Esophagus mucosa (tissue), 1 donor: ENCODE data around the gene ABCB6. TPM values are rescaled to one million over a fixed set of nuclear protein-coding genes. Genes with fewer than 3 reads are reported as not detected.

Source experiments
- ATAC-seq: fragments of 200-7000 bp; cut with Tn5 transposase; one replicate; pipeline ENCODE4 v1.9.1; 2020
- total RNA-seq: library from RNA; stranded (reverse); gene quantifications from one replicate; pipeline ENCODE4 v1.2.4, GENCODE V29; 2023
- donor health status: DM: yes; HTN: yes; CAD: no.

ABCB6 gene
- total RNA-seq, 1 donor from 2014 or later, result 22.6 TPM

DNA sequence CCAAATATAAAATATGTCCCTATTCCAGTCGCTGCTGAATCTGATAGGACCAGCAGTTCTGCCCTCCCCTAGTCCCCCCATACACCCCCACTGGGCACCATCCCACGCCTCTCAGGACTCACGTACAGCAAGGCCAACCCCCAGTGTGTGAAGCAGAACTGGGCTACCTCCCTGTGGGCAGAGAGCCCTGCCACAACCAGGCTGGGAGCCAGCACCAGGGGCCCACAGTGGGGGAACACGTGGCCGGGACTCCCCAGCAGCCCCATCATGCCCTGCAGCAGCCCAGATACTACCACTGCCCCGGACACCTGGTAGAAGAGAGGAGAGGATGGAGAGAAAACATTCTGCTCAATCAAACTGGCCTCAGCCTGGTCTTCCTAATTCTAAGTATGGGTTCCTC lies 50.2 kb downstream of the ABCB6 start:
- no peak for ATAC-seq

DNA sequence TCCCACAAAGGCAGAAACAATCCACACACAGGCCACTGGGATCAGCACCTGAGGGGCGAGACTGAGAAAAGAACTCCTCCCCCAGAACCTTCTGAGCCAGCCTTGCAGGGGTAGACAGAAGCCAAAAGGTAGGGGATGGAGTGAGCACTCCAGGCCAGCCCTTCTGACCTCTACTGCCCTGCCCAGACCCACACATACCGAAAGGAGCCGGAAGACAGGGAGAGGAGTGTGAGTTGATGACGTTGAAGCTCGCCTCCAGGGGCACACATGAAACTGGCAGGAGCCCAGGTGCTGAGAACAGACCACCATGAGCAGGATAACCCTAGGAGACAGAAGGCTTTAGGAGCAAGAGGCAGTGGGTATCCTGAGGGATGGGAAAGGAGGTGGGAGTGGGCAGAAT lies 50.8 kb downstream of the ABCB6 start:
- ATAC-seq, result no peak

DNA sequence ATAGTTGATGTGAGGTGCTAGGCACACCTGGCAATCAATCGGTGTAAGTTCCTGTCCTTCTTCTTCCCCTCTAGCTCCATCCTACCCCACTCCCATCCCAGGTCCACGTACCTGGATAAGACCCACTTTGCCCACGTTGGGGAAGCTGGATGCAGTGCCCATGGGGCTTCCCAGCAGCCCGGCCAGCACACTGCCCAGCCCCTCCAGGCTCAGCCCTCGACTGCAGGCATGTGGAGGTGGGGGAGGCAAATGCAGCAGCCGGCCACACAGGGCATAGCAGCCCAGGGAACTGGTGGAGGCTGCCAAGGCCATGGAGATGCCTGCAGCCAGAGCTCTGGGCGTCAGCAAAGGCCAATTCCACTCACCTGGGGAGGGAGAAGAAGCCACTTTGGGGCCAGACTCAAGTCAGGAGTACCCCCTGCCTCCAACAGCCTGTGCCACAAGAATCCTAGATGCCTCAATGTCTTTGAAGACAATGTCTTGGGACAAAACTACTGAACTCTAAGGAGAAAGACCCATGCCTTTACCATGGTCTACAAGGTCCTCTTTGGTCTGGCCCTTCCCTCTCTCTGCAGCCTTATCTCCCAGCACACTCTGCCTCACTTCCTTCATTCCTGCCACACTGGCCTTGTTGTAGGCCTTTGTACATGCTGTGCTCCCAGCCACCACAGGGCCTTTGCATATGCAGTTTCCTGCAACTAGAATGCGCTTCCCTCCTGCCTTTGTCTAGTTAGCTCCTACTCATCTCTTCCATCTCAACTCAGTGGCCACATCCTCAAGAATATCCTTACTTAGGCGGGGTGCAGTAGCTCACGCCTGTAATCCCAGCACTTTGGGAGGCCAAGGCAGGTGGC lies 53.5 kb downstream of the ABCB6 start:
- no peak for ATAC-seq

DNA sequence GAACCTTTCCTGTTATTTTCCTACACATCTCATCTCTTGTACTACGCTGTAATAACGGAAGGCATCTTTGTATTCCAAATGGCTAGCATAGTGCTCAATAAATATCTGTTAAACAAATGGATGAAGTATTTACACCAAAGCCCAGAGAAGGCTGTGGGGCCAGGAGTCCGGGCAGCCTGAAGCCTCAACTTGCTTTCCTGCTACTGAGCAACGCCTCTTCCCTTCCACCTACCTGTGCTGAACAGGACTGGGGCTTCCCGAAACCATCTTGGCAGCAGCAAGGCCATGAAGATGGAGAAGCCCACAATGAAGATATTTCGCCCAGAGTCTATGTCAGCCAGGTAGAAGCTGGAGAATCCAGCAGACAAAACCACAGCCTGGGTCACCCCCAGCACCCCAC lies 55.6 kb downstream of the ABCB6 start:
- no peak for ATAC-seq

GRCh38 chr2:219161097-219161496 lies 57.7 kb downstream of the ABCB6 start:
- no peak for ATAC-seq

DNA sequence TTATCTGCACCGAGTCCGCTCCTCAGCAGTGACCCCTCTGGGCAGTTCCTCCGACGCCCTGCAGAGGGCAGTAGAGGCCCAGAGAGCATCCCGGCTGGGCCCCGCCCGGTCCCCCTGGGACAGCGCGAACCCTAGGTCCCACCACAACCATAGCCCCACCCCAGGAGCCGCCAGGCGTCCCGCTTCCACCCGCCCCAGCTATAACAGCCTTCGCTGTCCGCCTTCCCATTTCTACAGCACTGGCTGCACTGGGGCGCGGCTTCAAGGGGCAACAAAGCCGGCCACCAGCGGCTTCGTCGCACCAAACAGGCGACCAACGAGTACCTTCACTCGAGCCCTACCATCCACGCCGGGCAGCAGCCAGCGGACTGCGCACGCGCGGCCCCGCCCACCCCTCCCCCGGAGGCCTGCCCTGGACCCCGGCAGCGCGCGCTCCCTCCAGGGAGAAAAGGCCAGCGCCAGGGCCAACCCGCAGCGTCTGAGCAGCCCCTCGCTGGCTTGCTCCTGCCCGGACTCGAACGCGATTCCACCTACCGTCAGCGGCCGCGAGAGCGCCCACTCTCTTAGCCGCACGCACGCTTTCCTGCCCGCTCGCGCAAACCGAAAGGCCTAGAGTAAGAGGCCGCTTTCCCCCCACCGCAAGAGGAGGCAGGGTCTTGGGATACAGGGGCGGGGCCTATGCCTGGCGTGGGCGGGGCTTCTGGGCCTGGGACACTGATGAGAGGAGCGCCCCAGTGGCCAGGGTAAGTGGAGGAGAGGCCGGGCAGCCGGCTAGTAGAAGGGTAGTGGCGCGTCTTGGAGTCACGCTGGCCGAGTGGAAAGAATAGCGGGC lies 58.4 kb downstream of the ABCB6 start, which contains the start of gene NHEJ1:
NHEJ1 (minus strand) TSS at position 630 of the 832 bp plus-strand sequence. CDS start 2,453 bp downstream, outside the sequence.
- peak; percentile 97 for ATAC-seq

Other genes with a start within 250 kb of the ABCB6 start
- not detected for gene FEV, start 233.8 kb downstream of the ABCB6 start, total RNA-seq
- not detected for gene CRYBA2, start 225.5 kb downstream of the ABCB6 start, total RNA-seq
- not detected for gene CFAP65, start 177.4 kb downstream of the ABCB6 start, total RNA-seq
- 0.08 TPM for gene IHH, start 158.0 kb downstream of the ABCB6 start, total RNA-seq
- gene NHEJ1, start 58.1 kb downstream of the ABCB6 start, total RNA-seq, result 8.9 TPM
- 0.64 TPM for gene SLC23A3, start 48.9 kb downstream of the ABCB6 start, total RNA-seq
- gene CNPPD1, start 42.0 kb downstream of the ABCB6 start, total RNA-seq, result 49.3 TPM
- gene RETREG2, start 40.7 kb downstream of the ABCB6 start, total RNA-seq, result 41.6 TPM
- 41.1 TPM for gene ZFAND2B, start 12.2 kb downstream of the ABCB6 start, total RNA-seq
- 29.9 TPM for gene ATG9A, start 10.7 kb upstream of the ABCB6 start, total RNA-seq
- gene ANKZF1, start 10.8 kb upstream of the ABCB6 start, total RNA-seq, result 18.2 TPM
- 2.4 TPM for gene GLB1L, start 26.5 kb upstream of the ABCB6 start, total RNA-seq
- gene STK16, start 26.5 kb upstream of the ABCB6 start, total RNA-seq, result 30.0 TPM
- not detected for gene TUBA4B, start 34.3 kb upstream of the ABCB6 start, total RNA-seq
- 138 TPM for gene TUBA4A, start 35.0 kb upstream of the ABCB6 start, total RNA-seq
- 51.7 TPM for gene DNAJB2, start 60.4 kb upstream of the ABCB6 start, total RNA-seq
- not detected for gene PTPRN, start 90.4 kb upstream of the ABCB6 start, total RNA-seq
- gene RESP18, start 113.8 kb upstream of the ABCB6 start, total RNA-seq, result not detected
- 32.3 TPM for gene DNPEP, start 169.0 kb upstream of the ABCB6 start, total RNA-seq
- 29.3 TPM for gene DES, start 199.4 kb upstream of the ABCB6 start, total RNA-seq
- 3.8 TPM for gene SPEG, start 215.9 kb upstream of the ABCB6 start, total RNA-seq